ENCODE data around the gene GCK.

The GCK gene

GRCh38 chr7:44196450-44196872, 7.2 kb upstream of the GCK start:
- H3K36me3 Mint-ChIP-seq, result no peaks in the 10 kb centered on the region
- H3K27ac Mint-ChIP-seq, result no peak overlapping the region
- H3K4me1 Mint-ChIP-seq, result peaks cover 7% of the 10 kb centered on the region
- H3K4me3 Mint-ChIP-seq, result no peak overlapping the region
- peaks cover 6% of the 10 kb centered on the region for H3K27me3 Mint-ChIP-seq
- no peaks in the 10 kb centered on the region for H3K9me3 Mint-ChIP-seq

GRCh38 chr7:44195889-44196288, 6.7 kb upstream of the GCK start:
- peaks cover 6% of the 10 kb centered on the region for H3K27me3 Mint-ChIP-seq
- H3K9me3 Mint-ChIP-seq, result no peaks in the 10 kb centered on the region
- H3K27ac Mint-ChIP-seq, result no peak overlapping the region
- no peak overlapping the region for H3K4me3 Mint-ChIP-seq
- H3K4me1 Mint-ChIP-seq, result peaks cover 6% of the 10 kb centered on the region
- H3K36me3 Mint-ChIP-seq, result no peaks in the 10 kb centered on the region

- H3K9me3 Mint-ChIP-seq, result no peaks in the 10 kb centered on the region
- H3K4me1 Mint-ChIP-seq, result peaks cover 6% of the 10 kb centered on the region
- no peaks in the 10 kb centered on the region for H3K36me3 Mint-ChIP-seq
- peaks cover 6% of the 10 kb centered on the region for H3K27me3 Mint-ChIP-seq
- no peak overlapping the region for H3K27ac Mint-ChIP-seq
- H3K4me3 Mint-ChIP-seq, result no peak overlapping the region
These were observed 5.4 kb upstream of the GCK start for GRCh38 chr7:44194562-44195145.

- H3K36me3 Mint-ChIP-seq, result no peaks in the 10 kb centered on the region
- H3K9me3 Mint-ChIP-seq, result no peaks in the 10 kb centered on the region
- H3K27ac Mint-ChIP-seq, result no peak overlapping the region
- H3K4me1 Mint-ChIP-seq, result peaks cover 6% of the 10 kb centered on the region
- H3K4me3 Mint-ChIP-seq, result no peak overlapping the region
- peaks cover 6% of the 10 kb centered on the region for H3K27me3 Mint-ChIP-seq
These were observed 4.8 kb upstream of the GCK start for GRCh38 chr7:44194069-44194468.

- no peaks in the 10 kb centered on the region for H3K9me3 Mint-ChIP-seq
- no peaks in the 10 kb centered on the region for H3K36me3 Mint-ChIP-seq
- H3K27ac Mint-ChIP-seq, result no peak overlapping the region
- H3K27me3 Mint-ChIP-seq, result peaks cover 6% of the 10 kb centered on the region
- peaks cover 6% of the 10 kb centered on the region for H3K4me1 Mint-ChIP-seq
- H3K4me3 Mint-ChIP-seq, result no peak overlapping the region
These were observed 4.0 kb upstream of the GCK start for GRCh38 chr7:44193011-44193802.

- no peak overlapping the region for H3K27ac Mint-ChIP-seq
- peaks cover 4% of the 10 kb centered on the region for H3K27me3 Mint-ChIP-seq
- peaks cover 6% of the 10 kb centered on the region for H3K4me1 Mint-ChIP-seq
- H3K36me3 Mint-ChIP-seq, result no peaks in the 10 kb centered on the region
- no peaks in the 10 kb centered on the region for H3K9me3 Mint-ChIP-seq
- H3K4me3 Mint-ChIP-seq, result no peak overlapping the region
These were observed 1.9 kb upstream of the GCK start for GRCh38 chr7:44191171-44191570.

- no peak overlapping the region for H3K27ac Mint-ChIP-seq
- H3K4me3 Mint-ChIP-seq, result no peak overlapping the region
- H3K36me3 Mint-ChIP-seq, result no peaks in the 10 kb centered on the region
- peaks cover 6% of the 10 kb centered on the region for H3K4me1 Mint-ChIP-seq
- no peaks in the 10 kb centered on the region for H3K9me3 Mint-ChIP-seq
- H3K27me3 Mint-ChIP-seq, result peaks cover 4% of the 10 kb centered on the region
These were observed 994 bp upstream of the GCK start for GRCh38 chr7:44189993-44190872.

GRCh38 chr7:44188480-44189225, 586 bp downstream of the GCK start:
- Mint-ChIP-seq H3K36me3 (no peaks in the 10 kb centered on the region), H3K27ac (no peak overlapping the region), H3K4me3 (no peak overlapping the region), H3K4me1 (peaks cover under 1% of the 10 kb centered on the region), H3K27me3 (peaks cover 3% of the 10 kb centered on the region), H3K9me3 (no peaks in the 10 kb centered on the region)

- H3K36me3 Mint-ChIP-seq, result no peaks in the 10 kb centered on the region
- peaks cover 3% of the 10 kb centered on the region for H3K27me3 Mint-ChIP-seq
- no peaks in the 10 kb centered on the region for H3K9me3 Mint-ChIP-seq
- no peaks in the 10 kb centered on the region for H3K4me1 Mint-ChIP-seq
- H3K4me3 Mint-ChIP-seq, result no peak overlapping the region
- no peak overlapping the region for H3K27ac Mint-ChIP-seq
These were observed 1.4 kb downstream of the GCK start for GRCh38 chr7:44187636-44188416.

- Mint-ChIP-seq H3K36me3 (no peaks in the 10 kb centered on the region), H3K9me3 (no peaks in the 10 kb centered on the region), H3K4me1 (no peaks in the 10 kb centered on the region), H3K4me3 (no peak overlapping the region), H3K27ac (no peak overlapping the region), H3K27me3 (no peaks in the 10 kb centered on the region)
These were observed 2.5 kb downstream of the GCK start for GRCh38 chr7:44186736-44187135.

- H3K36me3 Mint-ChIP-seq, result no peaks in the 10 kb centered on the region
- H3K27me3 Mint-ChIP-seq, result no peaks in the 10 kb centered on the region
- no peak overlapping the region for H3K27ac Mint-ChIP-seq
- H3K9me3 Mint-ChIP-seq, result peaks cover 5% of the 10 kb centered on the region
- H3K4me1 Mint-ChIP-seq, result no peaks in the 10 kb centered on the region
- no peak overlapping the region for H3K4me3 Mint-ChIP-seq
These were observed 3.5 kb downstream of the GCK start for GRCh38 chr7:44185729-44186128.

GRCh38 chr7:44184873-44185446, 4.3 kb downstream of the GCK start:
- H3K4me3 Mint-ChIP-seq, result no peak overlapping the region
- no peaks in the 10 kb centered on the region for H3K4me1 Mint-ChIP-seq
- H3K36me3 Mint-ChIP-seq, result no peaks in the 10 kb centered on the region
- no peaks in the 10 kb centered on the region for H3K27me3 Mint-ChIP-seq
- H3K9me3 Mint-ChIP-seq, result peaks cover 5% of the 10 kb centered on the region
- H3K27ac Mint-ChIP-seq, result no peak overlapping the region

GRCh38 chr7:44184206-44184872, 4.9 kb downstream of the GCK start:
- no peak overlapping the region for H3K27ac Mint-ChIP-seq
- no peaks in the 10 kb centered on the region for H3K4me1 Mint-ChIP-seq
- no peaks in the 10 kb centered on the region for H3K27me3 Mint-ChIP-seq
- H3K9me3 Mint-ChIP-seq, result peaks cover 5% of the 10 kb centered on the region
- no peak overlapping the region for H3K4me3 Mint-ChIP-seq
- H3K36me3 Mint-ChIP-seq, result no peaks in the 10 kb centered on the region

- H3K27ac Mint-ChIP-seq, result no peak overlapping the region
- no peak overlapping the region for H3K4me3 Mint-ChIP-seq
- H3K27me3 Mint-ChIP-seq, result no peaks in the 10 kb centered on the region
- H3K9me3 Mint-ChIP-seq, result peaks cover 5% of the 10 kb centered on the region
- H3K4me1 Mint-ChIP-seq, result no peaks in the 10 kb centered on the region
- no peaks in the 10 kb centered on the region for H3K36me3 Mint-ChIP-seq
These were observed 5.9 kb downstream of the GCK start for GRCh38 chr7:44183386-44183785.

Data from activated naive CD4-positive, alpha-beta T cell treated with anti-CD3 and anti-CD28 coated beads, Interleukin-2, amount 50 U/mL, for 24 hours (primary cell).